ENCODE results near the gene MYRF. TPM values are rescaled to one million over a fixed set of nuclear protein-coding genes. Genes with fewer than 3 reads are reported as not detected.

Gene MYRF
- total RNA-seq, 2 donors from 2014 or later: 7.0 to 13.1 TPM

GRCh38 chr11:61826930-61827570, 74.6 kb downstream of the MYRF start:
- no peak for DNase-seq (ENCODE audit: low spot score)
- Histone ChIP-seq H3K27ac (peak overlapping the region; percentile 77 to 84), H3K36me3 (no peaks in the 10 kb centered on the region), H3K4me1 (peaks cover 0 to 42% of the 10 kb centered on the region in 2 donors), H3K4me3 (peak overlapping the region; percentile 37 to 67), H3K9me3 (no peaks in the 10 kb centered on the region), H3K27me3 (no peaks in the 10 kb centered on the region)
- TF ChIP-seq, protein P1, sequence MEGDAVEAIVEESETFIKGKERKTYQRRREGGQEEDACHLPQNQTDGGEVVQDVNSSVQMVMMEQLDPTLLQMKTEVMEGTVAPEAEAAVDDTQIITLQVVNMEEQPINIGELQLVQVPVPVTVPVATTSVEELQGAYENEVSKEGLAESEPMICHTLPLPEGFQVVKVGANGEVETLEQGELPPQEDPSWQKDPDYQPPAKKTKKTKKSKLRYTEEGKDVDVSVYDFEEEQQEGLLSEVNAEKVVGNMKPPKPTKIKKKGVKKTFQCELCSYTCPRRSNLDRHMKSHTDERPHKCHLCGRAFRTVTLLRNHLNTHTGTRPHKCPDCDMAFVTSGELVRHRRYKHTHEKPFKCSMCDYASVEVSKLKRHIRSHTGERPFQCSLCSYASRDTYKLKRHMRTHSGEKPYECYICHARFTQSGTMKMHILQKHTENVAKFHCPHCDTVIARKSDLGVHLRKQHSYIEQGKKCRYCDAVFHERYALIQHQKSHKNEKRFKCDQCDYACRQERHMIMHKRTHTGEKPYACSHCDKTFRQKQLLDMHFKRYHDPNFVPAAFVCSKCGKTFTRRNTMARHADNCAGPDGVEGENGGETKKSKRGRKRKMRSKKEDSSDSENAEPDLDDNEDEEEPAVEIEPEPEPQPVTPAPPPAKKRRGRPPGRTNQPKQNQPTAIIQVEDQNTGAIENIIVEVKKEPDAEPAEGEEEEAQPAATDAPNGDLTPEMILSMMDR (IDR thresholded peaks at IDR 0.05): no peak

DNA sequence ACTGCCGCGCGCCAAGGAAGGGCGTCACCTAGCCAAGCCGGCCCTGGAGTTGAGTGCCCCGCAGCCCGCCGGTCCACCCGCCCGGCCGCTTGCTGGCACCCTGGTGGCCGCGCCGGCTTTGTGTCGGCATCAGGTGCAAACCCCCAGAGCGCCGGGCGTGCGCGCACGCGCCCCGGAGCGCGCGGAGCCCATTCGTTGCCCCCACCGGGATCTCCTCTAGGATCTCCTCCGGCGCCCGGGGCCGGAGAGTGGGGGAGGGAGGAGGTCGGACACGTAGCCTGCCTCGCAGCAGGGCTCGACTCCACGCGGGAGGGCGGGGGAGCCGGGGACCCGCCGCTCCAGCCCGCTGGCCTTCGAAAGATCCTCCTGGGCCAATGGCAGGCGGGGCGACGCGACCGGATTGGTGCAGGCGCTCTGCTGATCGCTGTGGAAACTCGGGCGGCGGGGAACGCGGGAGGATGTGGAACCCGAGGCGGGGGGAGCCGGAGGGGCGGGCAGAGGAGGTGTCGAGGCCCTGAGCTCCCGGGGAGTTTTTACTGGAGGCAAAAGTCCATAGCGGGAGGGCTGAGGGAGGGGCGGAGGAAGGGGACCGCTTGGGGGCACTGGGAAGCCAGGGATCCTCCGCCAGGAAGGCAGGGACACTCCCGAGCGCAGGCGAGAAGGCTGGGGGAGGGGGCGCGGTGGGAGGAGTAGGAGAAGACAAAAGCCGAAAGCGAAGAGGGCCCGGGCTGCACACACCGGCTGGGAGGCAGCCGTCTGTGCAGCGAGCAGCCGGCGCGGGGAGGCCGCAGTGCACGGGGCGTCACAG, 75.3 kb downstream of the MYRF start, which contains the start of gene FADS2:
Gene FADS2, plus strand, starts transcription at position 730 of the 808 bp plus-strand sequence. CDS start 91 bp downstream, outside the sequence.
- Histone ChIP-seq H3K4me3 (peak within 1 kb of the TSS; percentile 37 to 67), H3K27ac (peak within 1 kb of the TSS; percentile 77 to 84), H3K27me3 (no peaks in the 10 kb centered on the region), H3K4me1 (peaks cover 0 to 48% of the 10 kb centered on the region in 2 donors), H3K9me3 (no peaks in the 10 kb centered on the region), H3K36me3 (no peaks in the 10 kb centered on the region)
- DNase-seq (ENCODE audit: low spot score): peak; percentile 91
- TF ChIP-seq, protein P1 (IDR thresholded peaks at IDR 0.05): peak in 1 of 2 donors; percentile 28

GRCh38 chr11:61828379-61828628, 75.9 kb downstream of the MYRF start:
- Histone ChIP-seq H3K9me3 (no peaks in the 10 kb centered on the region), H3K27me3 (no peaks in the 10 kb centered on the region), H3K4me1 (peaks cover 0 to 50% of the 10 kb centered on the region in 2 donors), H3K4me3 (peak overlapping the region; percentile 37 to 67), H3K36me3 (no peaks in the 10 kb centered on the region), H3K27ac (peak overlapping the region; percentile 77 to 84)
- TF ChIP-seq, protein P1 (IDR thresholded peaks at IDR 0.05): no peak
- DNase-seq (ENCODE audit: low spot score): no peak

DNA sequence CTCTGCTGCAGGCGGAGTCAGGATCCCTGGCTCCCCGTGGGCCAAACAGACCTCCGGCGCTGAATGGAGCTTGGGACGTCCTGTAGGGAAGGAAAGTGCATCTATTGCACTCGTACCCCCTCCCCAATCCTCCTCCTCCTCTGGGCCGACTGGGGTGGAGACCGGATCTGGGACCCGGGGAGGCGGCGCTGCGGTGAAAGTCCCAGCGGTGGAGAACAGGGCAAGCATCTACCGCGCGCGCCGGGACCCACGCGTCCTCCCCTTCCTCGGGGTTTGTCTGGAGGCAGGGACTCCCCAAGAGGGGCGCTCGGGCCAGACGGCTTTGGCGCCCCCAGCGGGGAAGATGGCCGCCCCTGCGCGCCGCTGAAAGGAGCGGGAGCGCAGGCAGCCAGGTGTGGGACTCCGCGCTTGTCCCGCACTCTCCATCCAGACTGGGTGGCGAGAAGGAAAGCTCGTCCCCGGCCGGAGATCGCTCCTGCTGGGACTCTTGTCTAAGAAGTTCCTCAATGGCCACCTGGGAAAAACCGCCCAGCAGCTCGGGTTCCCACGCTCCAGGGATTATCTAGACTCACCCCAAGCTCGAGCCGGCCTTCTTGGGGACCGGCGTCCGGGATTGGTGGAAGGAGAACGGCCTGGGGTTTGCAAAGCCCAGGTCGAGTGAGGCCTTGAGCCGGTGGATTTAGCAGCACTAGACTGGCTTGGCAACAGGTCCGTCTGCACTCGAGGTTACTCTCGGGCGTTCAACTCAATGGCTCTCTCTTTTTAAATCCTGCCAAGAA, 76.4 kb downstream of the MYRF start:
- TF ChIP-seq, protein P1 (IDR thresholded peaks at IDR 0.05): peak; percentile 32 to 63
- Histone ChIP-seq H3K9me3 (no peaks in the 10 kb centered on the region), H3K4me3 (peak overlapping the region; percentile 37 to 67), H3K4me1 (peaks cover 0 to 50% of the 10 kb centered on the region in 2 donors), H3K36me3 (no peaks in the 10 kb centered on the region), H3K27ac (peak overlapping the region; percentile 77 to 84), H3K27me3 (no peaks in the 10 kb centered on the region)
- DNase-seq (ENCODE audit: low spot score): no peak

- Histone ChIP-seq H3K27ac (peak overlapping the region; percentile 77 to 84), H3K4me3 (no peak overlapping the region), H3K27me3 (no peaks in the 10 kb centered on the region), H3K36me3 (no peaks in the 10 kb centered on the region), H3K9me3 (no peaks in the 10 kb centered on the region), H3K4me1 (peaks cover 0 to 60% of the 10 kb centered on the region in 2 donors)
- DNase-seq (ENCODE audit: low spot score): no peak
- TF ChIP-seq, protein P1 (IDR thresholded peaks at IDR 0.05): no peak
Observed at GRCh38 chr11:61829806-61830205, 77.4 kb downstream of the MYRF start.
